Cerebellar cortex (tissue), 1 donor: ENCODE measurements around the gene BCAP29.

ENCODE experiments used
- DNase-seq: peaks from one replicate; pipeline ENCODE4 v3.0.0-alpha.2; 2015; ENCODE audit warnings: low spot score

Gene BCAP29

GRCh38 chr7:107667341-107667740 is 87.3 kb downstream of the BCAP29 start:
- no peak for DNase-seq

- DNase-seq = no peak
These were observed 88.2 kb downstream of the BCAP29 start for GRCh38 chr7:107668296-107668695.
